WTC11 (cell line): ENCODE data around the gene CACNB4. TPM values are rescaled to one million over a fixed set of nuclear protein-coding genes. Genes with fewer than 3 reads are reported as not detected.

Source experiments
- ATAC-seq: fragments of 200-7000 bp; cut with Tn5 transposase; 2 replicates; pipeline ENCODE4 v1.10.0; 2021; ENCODE audit warnings: mild to moderate bottlenecking, moderate library complexity
- CTCF ChIA-PET: fragments of 300-600 bp; sonication (Branson Sonifier 250); formaldehyde crosslinking; loops from one replicate; lab custom pipeline; 2021; ENCODE audit warnings: antibody characterized with exemption; lab: Charles Lee
- POLR2A ChIA-PET: fragments of 350-600 bp; sonication (Branson Sonifier 250); formaldehyde crosslinking; loops from one replicate; lab custom pipeline; 2021; ENCODE audit warnings: antibody characterized with exemption; lab: Charles Lee
- DNase-seq: peaks from one replicate; pipeline ENCODE4 v3.0.0; 2021; ENCODE audit warnings: low spot score
- H3K27ac Mint-ChIP-seq: 2 replicates; pipeline ENCODE4 v1.8.0; 2021; ENCODE audit warnings: mixed read lengths
- H3K27me3 Mint-ChIP-seq: 2 replicates; pipeline ENCODE4 v1.8.0; 2021; ENCODE audit warnings: low read depth, mild to moderate bottlenecking, moderate library complexity, mixed read lengths
- H3K36me3 Mint-ChIP-seq: 2 replicates; pipeline ENCODE4 v1.8.0; 2021; ENCODE audit warnings: mixed read lengths
- H3K4me1 Mint-ChIP-seq: 2 replicates; pipeline ENCODE4 v1.8.0; 2022; ENCODE audit warnings: mixed read lengths
- H3K4me3 Mint-ChIP-seq: 2 replicates; pipeline ENCODE4 v1.8.0; 2021; ENCODE audit warnings: mild to moderate bottlenecking, moderate library complexity, mixed read lengths
- H3K9me3 Mint-ChIP-seq: 2 replicates; pipeline ENCODE4 v1.8.0; 2021; ENCODE audit warnings: mixed read lengths
- CBFB ChIP-seq: sonication (generic); formaldehyde crosslinking; IDR thresholded peaks from 2 replicates; pipeline ENCODE4 v1.8.1; 2022; ENCODE audit warnings: mild to moderate bottlenecking, low read depth, missing genetic modification reagents
- CREB1 ChIP-seq: sonication (generic); formaldehyde crosslinking; IDR thresholded peaks from 2 replicates; pipeline ENCODE4 v1.8.0; 2023; ENCODE audit warnings: mild to moderate bottlenecking, missing genetic modification reagents
- E2F5 ChIP-seq: sonication (generic); formaldehyde crosslinking; IDR thresholded peaks from 2 replicates; pipeline ENCODE4 v1.8.1; 2022; ENCODE audit warnings: mild to moderate bottlenecking, moderate library complexity, missing genetic modification reagents
- ESRRA ChIP-seq: sonication (generic); formaldehyde crosslinking; IDR thresholded peaks from 2 replicates; pipeline ENCODE4 v1.8.1; 2022; ENCODE audit warnings: mild to moderate bottlenecking, missing genetic modification reagents, borderline replicate concordance
- ETV6 ChIP-seq: sonication (generic); formaldehyde crosslinking; IDR thresholded peaks from 2 replicates; pipeline ENCODE4 v1.8.1; 2022; ENCODE audit warnings: mild to moderate bottlenecking, missing genetic modification reagents
- FOXJ3 ChIP-seq: sonication (generic); formaldehyde crosslinking; IDR thresholded peaks from 2 replicates; pipeline ENCODE4 v1.9.0; 2021; ENCODE audit warnings: missing genetic modification reagents, mild to moderate bottlenecking, borderline replicate concordance
- FOXP1 ChIP-seq: sonication (generic); formaldehyde crosslinking; IDR thresholded peaks from 2 replicates; pipeline ENCODE4 v1.8.0; 2022; ENCODE audit warnings: missing genetic modification reagents, mild to moderate bottlenecking, moderate library complexity, borderline replicate concordance
- GABPB1 ChIP-seq: sonication (generic); formaldehyde crosslinking; IDR thresholded peaks from 2 replicates; pipeline ENCODE4 v1.8.1; 2023; ENCODE audit warnings: mild to moderate bottlenecking, missing genetic modification reagents
- GRHL2 ChIP-seq: fragments of 250-450 bp; sonication (Bioruptor Pico); IDR thresholded peaks from 2 replicates; pipeline ENCODE4 v1.8.0; 2022; ENCODE audit warnings: mild to moderate bottlenecking, moderate library complexity; ENCODE audit not compliant: insufficient replicate concordance, severe bottlenecking
- IRF2 ChIP-seq: sonication (generic); formaldehyde crosslinking; IDR thresholded peaks from 2 replicates; pipeline ENCODE4 v1.8.0; 2022; ENCODE audit warnings: low read depth, missing genetic modification reagents, borderline replicate concordance
- JAZF1 ChIP-seq: fragments of 250-450 bp; sonication (Bioruptor Pico); IDR thresholded peaks from 2 replicates; pipeline ENCODE4 v1.9.0; 2021; ENCODE audit warnings: moderate library complexity, mild to moderate bottlenecking, inconsistent platforms
- JUN ChIP-seq: sonication (generic); formaldehyde crosslinking; IDR thresholded peaks from 2 replicates; pipeline ENCODE4 v1.8.0; 2023; ENCODE audit warnings: mild to moderate bottlenecking, missing genetic modification reagents
- MAX ChIP-seq: sonication (generic); formaldehyde crosslinking; IDR thresholded peaks from 2 replicates; pipeline ENCODE4 v1.8.0; 2022; ENCODE audit warnings: mild to moderate bottlenecking, missing genetic modification reagents
- MLX ChIP-seq: sonication (generic); formaldehyde crosslinking; IDR thresholded peaks from 2 replicates; pipeline ENCODE4 v1.8.1; 2023; ENCODE audit warnings: mild to moderate bottlenecking, missing genetic modification reagents, moderate library complexity
- NFE2L1 ChIP-seq: sonication (generic); formaldehyde crosslinking; IDR thresholded peaks from 2 replicates; pipeline ENCODE4 v1.8.1; 2023; ENCODE audit warnings: missing genetic modification reagents
- OVOL2 ChIP-seq: fragments of 250-450 bp; sonication (Bioruptor Pico); IDR thresholded peaks from 2 replicates; pipeline ENCODE4 v1.9.0; 2021; ENCODE audit warnings: mild to moderate bottlenecking, borderline replicate concordance
- SOX15 ChIP-seq: fragments of 250-450 bp; sonication (Bioruptor Pico); IDR thresholded peaks from 2 replicates; pipeline ENCODE4 v1.9.0; 2021; ENCODE audit warnings: mild to moderate bottlenecking
- STAT6 ChIP-seq: sonication (generic); formaldehyde crosslinking; conservative IDR thresholded peaks from 2 replicates; pipeline ENCODE4 v1.8.1; 2023; ENCODE audit warnings: mild to moderate bottlenecking, low read depth, missing genetic modification reagents, moderate library complexity
- TEAD1 ChIP-seq: sonication (generic); formaldehyde crosslinking; IDR thresholded peaks from 2 replicates; pipeline ENCODE4 v1.8.0; 2022; ENCODE audit warnings: mild to moderate bottlenecking, missing genetic modification reagents
- USF1 ChIP-seq: sonication (generic); formaldehyde crosslinking; IDR thresholded peaks from 2 replicates; pipeline ENCODE4 v1.8.0; 2022; ENCODE audit warnings: mild to moderate bottlenecking, missing genetic modification reagents
- ZNF138 ChIP-seq: sonication (generic); formaldehyde crosslinking; conservative IDR thresholded peaks from 2 replicates; pipeline ENCODE4 v1.8.1; 2022; ENCODE audit warnings: mild to moderate bottlenecking, moderate library complexity, missing genetic modification reagents
- ZNF219 ChIP-seq: sonication (generic); formaldehyde crosslinking; IDR thresholded peaks from 2 replicates; pipeline ENCODE4 v1.8.0; 2023; ENCODE audit warnings: missing genetic modification reagents, mild to moderate bottlenecking, borderline replicate concordance
- ZNF232 ChIP-seq: sonication (generic); formaldehyde crosslinking; IDR thresholded peaks from 2 replicates; pipeline ENCODE4 v1.8.0; 2022; ENCODE audit warnings: mild to moderate bottlenecking, missing genetic modification reagents
- ZNF263 ChIP-seq: sonication (generic); formaldehyde crosslinking; IDR thresholded peaks from 2 replicates; pipeline ENCODE4 v1.8.1; 2022; ENCODE audit warnings: low read depth, mild to moderate bottlenecking, moderate library complexity, missing genetic modification reagents
- ZNF416 ChIP-seq: fragments of 250-450 bp; sonication (Bioruptor Pico); IDR thresholded peaks from 2 replicates; pipeline ENCODE4 v1.9.0; 2021; ENCODE audit warnings: mild to moderate bottlenecking, inconsistent platforms
- total RNA-seq: library from RNA; stranded (reverse); gene quantifications from 3 replicates; pipeline ENCODE4 v1.2.3, GENCODE V29; 2021

CACNB4 gene
- total RNA-seq, 1 experiment from 2014 or later, result 4.7 TPM

- TF ChIP-seq FOXJ3 (CRISPR knock-in tag), result no peak
Observed at GRCh38 chr2:151830961-151831360, 267.9 kb downstream of the CACNB4 start (continued).

GRCh38 chr2:151828890-151829324 is 269.9 kb downstream of the CACNB4 start:
- no peak for TF ChIP-seq STAT6 (CRISPR knock-in tag)
- TF ChIP-seq ZNF416 (CRISPR knock-in tag), result no peak
- TF ChIP-seq ESRRA, result no peak
- TF ChIP-seq JUN, result no peak
- no peak for TF ChIP-seq ETV6 (CRISPR knock-in tag)
- TF ChIP-seq CBFB (CRISPR knock-in tag), result no peak
- no peak for TF ChIP-seq OVOL2 (CRISPR knock-in tag)
- no peak for TF ChIP-seq GRHL2
- TF ChIP-seq IRF2 (CRISPR knock-in tag), result no peak
- no peak for TF ChIP-seq ZNF138
- TF ChIP-seq USF1 (CRISPR knock-in tag), result no peak
- no peak for TF ChIP-seq JAZF1 (CRISPR knock-in tag)
- no peak for TF ChIP-seq E2F5 (CRISPR knock-in tag)
- no peak for TF ChIP-seq FOXJ3 (CRISPR knock-in tag)
- no peak for TF ChIP-seq MLX (CRISPR knock-in tag)
- TF ChIP-seq CREB1 (CRISPR knock-in tag), result no peak
- ChIA-PET CTCF (no interaction called here), POLR2A (interaction anchor here (1.0 kb wide), 1 partner anchor 21 kb away, joined by 4 read pairs; no protein-coding TSS in a partner anchor)
- Mint-ChIP-seq H3K27ac (peak overlapping the region; percentile 86), H3K9me3 (no peaks in the 10 kb centered on the region), H3K4me3 (peak overlapping the region; percentile 76), H3K36me3 (no peaks in the 10 kb centered on the region; the same call in 1 of the 2 replicates), H3K4me1 (peaks cover 46% of the 10 kb centered on the region), H3K27me3 (no peaks in the 10 kb centered on the region)
- no peak for DNase-seq
- no peak for ATAC-seq

GRCh38 chr2:151828143-151828889 is 270.5 kb downstream of the CACNB4 start, which contains the start of gene ARL5A:
ARL5A (minus strand) TSS chr2:151828421; CDS start chr2:151828176, 245 bp downstream.
- Mint-ChIP-seq H3K27me3 (no peaks in the 10 kb centered on the region), H3K4me3 (peak within 1 kb of the TSS; percentile 96), H3K27ac (peak within 1 kb of the TSS; percentile 86), H3K4me1 (peaks cover 52% of the 10 kb centered on the region), H3K9me3 (no peaks in the 10 kb centered on the region), H3K36me3 (no peaks in the 10 kb centered on the region; the same call in 1 of the 2 replicates)
- ChIA-PET POLR2A (interaction anchor here (0.9 to 1.0 kb wide), 2 partner anchors 9 to 22 kb away, joined by 3 to 4 read pairs; no protein-coding TSS in a partner anchor), CTCF (interaction anchor here (1.6 kb wide), 1 partner anchor 198 kb away, joined by 4 read pairs; no protein-coding TSS in a partner anchor)
- ATAC-seq, result peak; percentile 96
- peak; percentile 94 for DNase-seq
- TF ChIP-seq ZNF232 (CRISPR knock-in tag) (peak; percentile 83; the same call in 1 of the 2 replicates), SOX15 (CRISPR knock-in tag) (no peak), ZNF263 (CRISPR knock-in tag) (peak; percentile 94), GABPB1 (peak; percentile 56; the same call in 1 of the 2 replicates), NFE2L1 (peak; percentile 47; the same call in 1 of the 2 replicates), ZNF219 (CRISPR knock-in tag) (no peak), MAX (CRISPR knock-in tag) (peak; percentile 61; the same call in 1 of the 2 replicates), FOXP1 (peak; percentile 84), TEAD1 (peak; percentile 51; the same call in 1 of the 2 replicates)
